HG03139 (cell line): Measurements from ENCODE around the gene ZNF280A.
"Not testable (repeated sequence)": the region's sequence is repeated elsewhere in the genome, so short reads cannot be mapped to it uniquely, and the experiment has no call there.

Source experiments
- ATAC-seq: cut with Tn5 transposase; IDR thresholded peaks from one replicate; pipeline ENCODE4 v1.9.1; 2021; ENCODE audit not compliant: unreplicated experiment

ZNF280A gene

GRCh38 chr22:22546490-22546889, 26.4 kb upstream of the ZNF280A start:
- ATAC-seq = no peak

GRCh38 chr22:22545084-22545483, 25.0 kb upstream of the ZNF280A start:
- no peak for ATAC-seq

- no peak for ATAC-seq
Observed at GRCh38 chr22:22538226-22538989, 18.3 kb upstream of the ZNF280A start.

- no peak for ATAC-seq
Observed at GRCh38 chr22:22536916-22537315, 16.8 kb upstream of the ZNF280A start.

- no peak for ATAC-seq
Observed at GRCh38 chr22:22536515-22536914, 16.4 kb upstream of the ZNF280A start.

GRCh38 chr22:22535662-22536061, 15.6 kb upstream of the ZNF280A start:
- ATAC-seq = no peak

DNA sequence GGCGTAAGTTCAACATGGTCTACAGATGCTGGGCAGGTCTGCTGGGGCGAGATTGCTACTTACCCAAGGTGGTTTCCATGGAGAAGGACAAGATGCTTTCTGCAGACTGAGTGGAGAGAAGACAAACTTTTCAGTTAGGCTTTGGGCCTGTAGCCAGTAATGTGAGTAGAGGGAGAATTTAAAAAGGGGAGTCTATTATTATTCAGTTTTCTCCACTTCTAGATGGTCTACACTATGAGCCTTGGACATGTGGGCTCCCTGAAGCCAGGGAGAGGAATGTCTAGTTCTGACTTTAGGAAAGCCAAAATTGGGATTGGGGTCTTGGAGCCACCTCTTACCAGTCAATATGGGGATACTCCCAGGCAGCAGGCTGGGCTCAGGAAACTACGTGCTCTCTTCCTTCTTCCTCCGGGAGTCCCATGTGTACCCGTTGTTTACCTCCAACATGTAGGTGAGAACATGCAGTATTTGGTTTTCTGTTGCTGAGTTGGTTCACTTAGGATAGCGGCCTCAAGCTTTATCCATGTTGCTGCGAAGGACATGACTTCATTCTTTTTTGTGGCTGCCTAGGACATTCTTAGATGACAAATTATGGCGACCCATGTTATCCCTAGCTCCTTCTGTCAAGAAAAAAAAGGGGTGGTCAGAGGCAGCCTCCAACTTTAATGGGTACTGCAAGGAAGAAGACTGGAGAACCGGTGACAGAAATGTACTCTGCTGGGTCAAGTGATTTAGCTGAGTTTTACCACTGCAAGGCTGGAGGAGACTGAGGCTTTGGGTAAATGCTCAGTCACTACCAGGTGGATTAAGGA, 14.7 kb upstream of the ZNF280A start:
- ATAC-seq = no peak

DNA sequence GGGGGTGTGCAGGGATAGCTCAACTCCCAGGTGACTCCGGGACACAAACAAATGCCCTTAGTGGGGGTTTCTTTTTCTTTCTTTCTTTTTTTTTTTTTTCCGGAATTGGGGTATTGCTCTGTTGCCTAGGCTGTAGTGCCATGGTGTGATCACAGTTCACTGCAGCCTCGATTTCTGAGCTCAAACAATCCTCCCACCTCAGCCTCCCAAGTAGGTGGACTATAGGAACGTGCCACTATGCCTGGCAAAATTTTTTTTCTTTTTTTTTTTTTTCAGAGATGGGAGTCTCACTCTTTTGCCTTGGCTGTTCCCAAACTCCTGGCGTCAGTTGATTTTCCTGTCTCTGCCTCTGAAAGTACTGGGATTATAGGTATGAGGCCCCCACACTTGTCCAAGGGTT, 13.8 kb upstream of the ZNF280A start:
- ATAC-seq = no peak

- ATAC-seq = no peak
Observed at GRCh38 chr22:22533417-22533816, 13.3 kb upstream of the ZNF280A start.

- not testable (repeated sequence) for ATAC-seq
Observed at GRCh38 chr22:22532547-22533071, 12.5 kb upstream of the ZNF280A start.

GRCh38 chr22:22531770-22532546, 11.9 kb upstream of the ZNF280A start:
- ATAC-seq = no peak

DNA sequence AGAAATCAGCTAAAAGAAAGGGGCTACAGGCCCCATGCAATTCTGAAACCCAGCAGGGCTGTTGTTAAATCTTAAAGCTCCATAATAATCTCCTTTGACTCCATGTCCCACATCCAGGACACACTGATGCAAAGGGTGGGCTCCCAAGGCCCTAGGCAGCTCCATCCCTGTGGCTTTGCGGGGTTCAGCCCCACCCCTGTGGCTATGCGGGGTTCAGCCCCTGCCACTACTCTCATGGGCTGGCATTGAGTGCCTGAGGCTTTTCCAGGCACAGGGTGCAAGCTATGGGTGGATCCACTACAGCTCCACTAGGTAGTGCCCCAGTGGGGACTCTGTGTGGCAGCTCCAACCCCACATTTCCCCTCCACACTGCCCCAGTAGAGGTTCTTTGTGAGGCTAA, 8.7 kb upstream of the ZNF280A start:
- no peak for ATAC-seq

- no peak for ATAC-seq
Observed at GRCh38 chr22:22527312-22527711, 7.2 kb upstream of the ZNF280A start.

DNA sequence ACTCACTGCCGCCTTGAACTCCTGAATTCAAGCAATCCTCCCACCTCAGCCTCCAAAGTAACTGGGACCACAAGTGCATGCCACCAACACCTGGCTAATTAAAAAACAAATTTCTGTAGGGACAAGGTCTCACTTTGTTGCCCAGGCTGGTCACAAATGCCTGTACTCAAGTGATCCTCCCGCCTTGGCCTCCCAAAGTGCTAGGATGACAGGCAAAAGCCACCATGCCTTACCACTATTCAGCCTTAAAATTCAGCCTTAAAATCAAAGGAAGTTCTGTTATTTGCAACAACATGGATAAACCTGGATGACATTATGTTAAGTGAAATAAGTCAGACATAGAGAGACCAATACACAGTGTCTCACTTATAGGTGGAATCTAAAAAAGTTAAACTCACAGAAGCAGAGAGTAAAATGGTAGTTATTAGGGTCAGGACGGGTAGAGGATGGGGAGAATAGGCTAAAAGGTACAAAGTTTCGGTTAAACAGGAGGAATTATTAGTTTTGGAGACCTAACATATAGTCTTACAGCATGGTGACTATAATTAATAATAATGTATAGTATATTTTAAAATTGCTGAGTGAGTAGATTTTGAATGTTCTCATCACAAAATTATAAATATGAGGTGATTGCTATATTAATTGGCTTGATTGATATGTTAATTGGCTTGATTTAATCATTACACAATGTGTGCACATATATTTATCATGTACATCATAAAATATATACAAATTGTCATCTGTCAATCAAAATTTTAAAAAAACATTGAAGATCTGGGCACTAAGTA, 6.2 kb upstream of the ZNF280A start:
- no peak for ATAC-seq

DNA sequence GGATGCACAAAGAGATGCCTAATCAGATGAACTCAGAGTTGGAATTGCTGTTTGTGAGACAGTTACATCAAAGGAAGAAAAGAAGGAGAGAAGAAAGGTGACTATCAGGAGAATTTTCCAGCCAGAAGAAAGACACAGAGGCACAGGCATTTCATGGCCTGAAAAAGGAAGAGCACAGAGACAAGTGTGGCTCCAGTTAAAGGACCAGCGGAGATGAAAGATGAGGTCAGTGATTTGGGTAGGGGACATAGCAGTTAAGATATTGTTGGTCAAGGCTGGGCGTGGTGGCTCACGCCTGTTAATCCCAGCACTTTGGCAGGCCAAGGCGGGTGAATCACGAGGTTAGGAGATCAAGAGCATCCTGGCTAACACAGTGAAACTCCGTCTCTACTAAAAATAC, 3.4 kb upstream of the ZNF280A start:
- ATAC-seq = no peak

- no peak for ATAC-seq
Observed at GRCh38 chr22:22521631-22522030, 1.6 kb upstream of the ZNF280A start.

DNA sequence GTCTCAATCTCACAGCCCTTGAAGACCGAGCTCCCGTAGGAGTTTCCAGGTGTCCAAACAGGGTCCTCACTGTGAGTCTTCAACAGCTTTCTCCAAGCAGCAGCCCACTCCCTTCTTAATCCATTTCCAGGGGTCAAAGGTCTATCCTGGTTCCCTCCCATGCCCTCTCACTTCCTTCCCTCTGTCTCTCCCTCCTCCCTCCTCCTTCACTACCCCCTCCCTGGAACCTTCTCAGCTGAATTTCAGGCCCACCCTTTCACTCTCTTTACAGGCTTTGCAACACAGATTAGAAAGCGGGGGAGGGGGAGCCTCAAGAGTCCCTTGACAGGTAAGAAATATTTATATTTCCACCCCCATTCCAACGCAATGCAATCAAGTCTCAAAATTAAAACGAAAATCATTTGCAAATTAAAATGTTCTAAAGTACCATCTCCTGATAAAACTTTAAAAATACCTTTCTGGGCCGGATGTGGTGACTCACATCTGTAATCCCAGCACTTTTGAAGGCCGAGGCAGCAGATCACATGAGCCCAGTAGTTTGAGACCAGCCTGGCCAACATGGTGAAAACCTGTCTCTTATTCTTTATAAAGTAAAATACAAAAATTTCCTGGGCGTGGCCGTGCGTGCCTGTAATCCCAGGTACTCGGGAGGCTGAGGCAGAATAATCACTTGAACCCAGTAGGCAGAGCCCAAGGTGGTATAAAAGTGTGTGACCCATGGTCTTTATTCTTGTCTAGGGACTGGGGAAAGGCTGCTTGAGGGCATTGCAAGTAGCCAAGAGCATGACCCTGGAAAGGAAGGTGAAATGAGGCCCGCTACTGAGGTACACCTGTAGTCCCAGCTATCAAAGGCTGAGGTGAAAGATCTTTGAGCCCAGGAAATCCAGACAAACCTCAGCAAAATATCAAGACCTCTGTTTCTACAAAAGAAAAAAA, 865 bp upstream of the ZNF280A start:
- no peak for ATAC-seq

- ATAC-seq = no peak
Observed at GRCh38 chr22:22519591-22519990, 479 bp downstream of the ZNF280A start.

GRCh38 chr22:22516992-22517391, 3.1 kb downstream of the ZNF280A start:
- ATAC-seq = no peak
